CD14-positive monocyte (primary cell): Measurements from ENCODE around the gene SLC25A39. TPM values are rescaled to one million over a fixed set of nuclear protein-coding genes. Genes with fewer than 3 reads are reported as not detected.
A peak's percentile ranks its signal among the peaks of the same experiment; 100 is the strongest.

Source experiments
- DNase-seq, 3 donors: peaks; one replicate each; pipeline ENCODE4 v3.0.0-alpha.2; 2011 to 2022
- H2AFZ ChIP-seq: 2 replicates; pipeline ENCODE4 v1.6.0; 2012; ENCODE audit warnings: mild to moderate bottlenecking, low read depth, low read length, inconsistent platforms; ENCODE audit not compliant: insufficient read depth, poor library complexity, severe bottlenecking
- H3K27ac ChIP-seq, 2 donors: 1 replicate in 1 of 2; 2 replicates in 1 of 2; pipeline ENCODE4 v1.5.1; 2012 to 2013; ENCODE audit warnings: low read length in 2 of 2, control low read depth in 1 of 2, inconsistent platforms in 1 of 2, low read depth in 1 of 2, mild to moderate bottlenecking in 1 of 2
- H3K27me3 ChIP-seq, 2 donors: one replicate each; pipeline versions ENCODE4 v1.6.0 to v1.6.1; 2011 to 2013; ENCODE audit warnings: low read length in 2 of 2; ENCODE audit not compliant: control insufficient read depth in 2 of 2, insufficient read depth in 2 of 2
- H3K36me3 ChIP-seq, 2 donors: replicated peaks in 1 of 2; 1 replicate in 1 of 2; 2 replicates in 1 of 2; pipeline versions ENCODE4 v1.5.1 to v1.6.1; 2012 to 2013; ENCODE audit warnings: low read length in 2 of 2, control low read depth in 1 of 2, inconsistent platforms in 1 of 2, mild to moderate bottlenecking in 1 of 2; ENCODE audit not compliant: insufficient read depth in 2 of 2, control insufficient read depth in 1 of 2
- H3K4me1 ChIP-seq, 2 donors: 1 replicate in 1 of 2; 2 replicates in 1 of 2; pipeline versions ENCODE4 v1.5.1 to v1.6.1; 2012 to 2013; ENCODE audit warnings: low read length in 2 of 2, control low read depth in 1 of 2, inconsistent platforms in 1 of 2, mild to moderate bottlenecking in 1 of 2, moderate library complexity in 1 of 2; ENCODE audit not compliant: insufficient read depth in 2 of 2, control insufficient read depth in 1 of 2
- H3K4me2 ChIP-seq: replicated peaks from 2 replicates; pipeline ENCODE3; 2012; ENCODE audit warnings: low read length, moderate library complexity, mild to moderate bottlenecking; ENCODE audit not compliant: poor library complexity, severe bottlenecking; ENCODE audit errors: extremely low read depth
- H3K4me3 ChIP-seq, 3 experiments: fragments of 200-600 bp in 1 of 3; sonication (generic) in 1 of 3; replicated peaks in 1 of 3; 1 replicate in 2 of 3; 2 replicates in 1 of 3; pipeline ENCODE4 v1.5.1; 2011 to 2013; ENCODE audit warnings: low read length in 3 of 3, mild to moderate bottlenecking in 3 of 3, control low read depth in 2 of 3, low read depth in 2 of 3, inconsistent platforms in 1 of 3, moderate library complexity in 1 of 3
- H3K79me2 ChIP-seq: 2 replicates; pipeline ENCODE4 v1.6.0; 2012; ENCODE audit warnings: mild to moderate bottlenecking, control low read depth, inconsistent platforms, low read length, moderate library complexity; ENCODE audit not compliant: insufficient read depth
- H3K9ac ChIP-seq: 2 replicates; pipeline ENCODE4 v1.6.0; 2017; ENCODE audit warnings: low read length, mild to moderate bottlenecking; ENCODE audit not compliant: insufficient read depth, poor library complexity, severe bottlenecking
- H3K9me3 ChIP-seq, 2 donors: replicated peaks in 1 of 2; 1 replicate in 1 of 2; 2 replicates in 1 of 2; pipeline versions ENCODE4 v1.5.1 to v1.6.1; 2012 to 2013; ENCODE audit warnings: low read length in 2 of 2, control low read depth in 1 of 2; ENCODE audit not compliant: control insufficient read depth in 1 of 2, insufficient read depth in 1 of 2
- H4K20me1 ChIP-seq: 2 replicates; pipeline ENCODE4 v1.6.0; 2012; ENCODE audit warnings: mild to moderate bottlenecking, low read length, control low read depth, moderate library complexity; ENCODE audit not compliant: insufficient read depth
- H3K27ac Mint-ChIP-seq, 7 donors: one replicate each; pipeline ENCODE4 v1.8.0; 2020; ENCODE audit warnings: mild to moderate bottlenecking in 7 of 7, mixed read lengths in 7 of 7, moderate library complexity in 6 of 7, inconsistent platforms in 2 of 7
- H3K27me3 Mint-ChIP-seq, 3 donors: one replicate each; pipeline ENCODE4 v1.8.0; 2021 to 2022; ENCODE audit warnings: low read depth in 3 of 3, mild to moderate bottlenecking in 3 of 3, mixed read lengths in 3 of 3, moderate library complexity in 3 of 3, inconsistent platforms in 1 of 3
- H3K36me3 Mint-ChIP-seq, 2 donors: one replicate each; pipeline ENCODE4 v1.8.0; 2020; ENCODE audit warnings: mixed read lengths in 2 of 2, inconsistent platforms in 1 of 2, mild to moderate bottlenecking in 1 of 2
- H3K4me1 Mint-ChIP-seq: one replicate; pipeline ENCODE4 v1.8.0; 2020; ENCODE audit warnings: mild to moderate bottlenecking, mixed read lengths
- H3K4me3 Mint-ChIP-seq, 2 donors: one replicate each; pipeline ENCODE4 v1.8.0; 2020; ENCODE audit warnings: mild to moderate bottlenecking in 2 of 2, mixed read lengths in 2 of 2, moderate library complexity in 1 of 2
- H3K9me3 Mint-ChIP-seq, 7 donors: one replicate each; pipeline ENCODE4 v1.8.0; 2020 to 2022; ENCODE audit warnings: mixed read lengths in 7 of 7, mild to moderate bottlenecking in 6 of 7, moderate library complexity in 6 of 7, inconsistent platforms in 2 of 7
- CTCF ChIP-seq: fragments of 200-600 bp; IDR thresholded peaks from one replicate; pipeline ENCODE4 v1.8.0; 2022; ENCODE audit warnings: antibody characterized with exemption, mild to moderate bottlenecking
- WGBS: methylation state at CpG from one replicate; pipeline ENCODE4 v1.1.5; 2013; ENCODE audit warnings: missing lambda C conversion rate; ENCODE audit not compliant: insufficient coverage; 5-methylcytosine and 5-hydroxymethylcytosine counted together
- intact Hi-C, 2 donors: fragments of 100-400 bp; cut with micrococcal nuclease; formaldehyde crosslinking; loops; one replicate each; pipeline versions ENCODE4 v1.15.0 to v1.15.1; 2023
- polyA plus RNA-seq, 3 donors: library from polyadenylated mRNA; depleted of rRNA in 1 of 3; unstranded in 2 of 3; stranded (reverse) in 1 of 3; fragments of 300-500 nt in 2 of 3; fragments of >200 nt in 1 of 3; fragmentation: Illumina TruSeq in 2 of 3; gene quantifications; 1 replicate in 2 of 3; 2 replicates in 1 of 3; pipeline ENCODE4 v1.2.3, GENCODE V29; 2012 to 2021

The SLC25A39 gene
- polyA plus RNA-seq, 3 donors: 64.0 to 74.8 (median 64.5) TPM

DNA sequence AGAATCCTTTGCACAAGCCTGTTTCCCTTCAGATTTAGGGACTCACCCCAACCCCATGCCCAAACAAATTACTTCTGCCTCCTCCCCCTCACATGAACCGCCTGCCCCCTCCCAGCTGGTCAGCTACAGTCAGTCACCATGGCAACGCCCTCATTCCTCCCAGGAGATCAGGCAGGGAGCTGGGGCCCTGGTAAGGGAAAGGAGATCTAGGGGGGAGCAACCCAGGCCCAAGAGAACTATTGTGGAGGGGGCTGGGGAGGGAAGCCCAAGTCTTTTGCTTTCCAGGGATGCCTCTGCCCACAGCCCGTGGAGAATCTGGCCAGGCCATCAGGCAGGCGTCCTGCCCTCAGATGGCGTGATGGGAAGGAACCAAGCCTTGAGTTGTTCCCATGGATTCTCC is 36.2 kb upstream of the SLC25A39 start:
- H3K27me3 Mint-ChIP-seq: peaks cover 39 to 68% (median 47%) of the 10 kb centered on the region in 3 donors
- Histone ChIP-seq H3K27ac (no peak overlapping the region), H3K4me2 (no peak overlapping the region), H3K79me2 (no peaks in the 10 kb centered on the region), H4K20me1 (no peaks in the 10 kb centered on the region), H2AFZ (no peak overlapping the region), H3K36me3 (no peaks in the 10 kb centered on the region), H3K9me3 (no peaks in the 10 kb centered on the region), H3K9ac (no peak overlapping the region), H3K4me3 (no peak overlapping the region), H3K4me1 (peaks cover 9 to 19% of the 10 kb centered on the region in 2 donors), H3K27me3 (peaks cover 12 to 41% of the 10 kb centered on the region in 2 donors)
- no peak for DNase-seq
- H3K4me3 Mint-ChIP-seq: peak overlapping the region in 1 of 2 donors; percentile 43
- peaks cover 0 to 3% (median 2%) of the 10 kb centered on the region in 7 donors for H3K9me3 Mint-ChIP-seq
- WGBS: 89% methylated on average over 3 of the region's 5 CpGs
- H3K4me1 Mint-ChIP-seq: peaks cover 6% of the 10 kb centered on the region
- H3K36me3 Mint-ChIP-seq: no peaks in the 10 kb centered on the region
- no peak for TF ChIP-seq CTCF
- intact Hi-C loops: loop anchor here in 1 of 2 donors (5.0 kb wide), 1 partner anchor 39 kb away; the partner anchor contains the start of gene SLC25A39
- H3K27ac Mint-ChIP-seq: no peak overlapping the region

DNA sequence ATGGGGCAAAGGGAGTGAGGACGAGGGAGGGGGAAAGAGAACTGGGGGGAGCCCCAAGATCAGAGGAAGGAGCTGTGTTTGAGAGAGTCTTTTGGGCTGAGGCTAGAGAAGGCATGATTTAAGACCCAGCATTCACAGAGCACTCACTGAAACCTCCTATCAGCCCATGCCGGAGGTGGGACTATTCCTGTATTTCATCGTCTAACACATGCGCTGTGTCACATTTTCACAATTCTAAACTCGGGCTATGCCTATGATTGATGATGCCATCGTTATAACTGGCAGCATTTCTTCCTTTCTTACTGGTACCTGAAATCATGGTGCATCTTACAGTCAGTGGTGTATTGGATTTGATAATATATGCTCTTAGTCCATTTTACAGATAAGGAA is 35.5 kb upstream of the SLC25A39 start:
- intact Hi-C loops: loop anchor here in 1 of 2 donors (5.0 kb wide), 1 partner anchor 38 kb away; the partner anchor contains the start of gene SLC25A39
- Histone ChIP-seq H3K9me3 (no peaks in the 10 kb centered on the region), H3K27me3 (peaks cover 12 to 43% of the 10 kb centered on the region in 2 donors), H3K27ac (no peak overlapping the region), H4K20me1 (no peaks in the 10 kb centered on the region), H3K36me3 (no peaks in the 10 kb centered on the region), H2AFZ (no peak overlapping the region), H3K4me3 (no peak overlapping the region), H3K79me2 (no peaks in the 10 kb centered on the region), H3K4me1 (peaks cover 9 to 19% of the 10 kb centered on the region in 2 donors), H3K4me2 (no peak overlapping the region), H3K9ac (no peak overlapping the region)
- Mint-ChIP-seq H3K27ac (peak overlapping the region in 1 of 7 donors; percentile 59), H3K27me3 (peaks cover 37 to 70% (median 44%) of the 10 kb centered on the region in 3 donors), H3K9me3 (peaks cover 0 to 2% (median 1%) of the 10 kb centered on the region in 7 donors), H3K36me3 (no peaks in the 10 kb centered on the region), H3K4me3 (peak overlapping the region in 1 of 2 donors; percentile 19), H3K4me1 (peaks cover 6% of the 10 kb centered on the region)
- TF ChIP-seq CTCF: no peak
- no peak for DNase-seq
- 70% methylated on average over 3 of the region's 6 CpGs for WGBS
